Measurements from ENCODE around the gene EPB41.

The EPB41 gene

DNA sequence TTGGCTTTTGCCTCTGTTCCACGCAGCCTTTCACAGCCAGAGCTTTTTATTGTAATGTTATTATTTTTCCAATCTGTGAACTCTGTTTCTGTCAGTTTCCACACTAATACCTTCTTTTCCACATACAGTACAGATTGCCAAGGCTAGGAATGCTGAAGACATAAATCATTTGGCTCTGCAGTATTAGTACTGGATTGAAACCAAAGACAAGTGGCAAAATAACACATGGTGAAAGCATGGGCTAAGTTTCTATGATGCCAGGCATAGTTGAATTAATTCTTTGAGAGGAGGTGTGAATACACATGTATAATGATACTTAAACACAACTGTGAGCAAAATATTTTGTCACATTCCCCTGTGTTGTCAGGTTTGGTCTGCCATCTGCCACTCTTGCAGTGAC lies 135.8 kb downstream of the EPB41 start:
- Histone ChIP-seq H3K4me3 (no peak overlapping the region), H3K27ac (peak overlapping the region in 1 of 2 donors; percentile 50)
- TF ChIP-seq, protein P1, sequence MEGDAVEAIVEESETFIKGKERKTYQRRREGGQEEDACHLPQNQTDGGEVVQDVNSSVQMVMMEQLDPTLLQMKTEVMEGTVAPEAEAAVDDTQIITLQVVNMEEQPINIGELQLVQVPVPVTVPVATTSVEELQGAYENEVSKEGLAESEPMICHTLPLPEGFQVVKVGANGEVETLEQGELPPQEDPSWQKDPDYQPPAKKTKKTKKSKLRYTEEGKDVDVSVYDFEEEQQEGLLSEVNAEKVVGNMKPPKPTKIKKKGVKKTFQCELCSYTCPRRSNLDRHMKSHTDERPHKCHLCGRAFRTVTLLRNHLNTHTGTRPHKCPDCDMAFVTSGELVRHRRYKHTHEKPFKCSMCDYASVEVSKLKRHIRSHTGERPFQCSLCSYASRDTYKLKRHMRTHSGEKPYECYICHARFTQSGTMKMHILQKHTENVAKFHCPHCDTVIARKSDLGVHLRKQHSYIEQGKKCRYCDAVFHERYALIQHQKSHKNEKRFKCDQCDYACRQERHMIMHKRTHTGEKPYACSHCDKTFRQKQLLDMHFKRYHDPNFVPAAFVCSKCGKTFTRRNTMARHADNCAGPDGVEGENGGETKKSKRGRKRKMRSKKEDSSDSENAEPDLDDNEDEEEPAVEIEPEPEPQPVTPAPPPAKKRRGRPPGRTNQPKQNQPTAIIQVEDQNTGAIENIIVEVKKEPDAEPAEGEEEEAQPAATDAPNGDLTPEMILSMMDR (IDR thresholded peaks at IDR 0.05) = no peak
- DNase-seq (ENCODE audit: low spot score) = no peak

DNA sequence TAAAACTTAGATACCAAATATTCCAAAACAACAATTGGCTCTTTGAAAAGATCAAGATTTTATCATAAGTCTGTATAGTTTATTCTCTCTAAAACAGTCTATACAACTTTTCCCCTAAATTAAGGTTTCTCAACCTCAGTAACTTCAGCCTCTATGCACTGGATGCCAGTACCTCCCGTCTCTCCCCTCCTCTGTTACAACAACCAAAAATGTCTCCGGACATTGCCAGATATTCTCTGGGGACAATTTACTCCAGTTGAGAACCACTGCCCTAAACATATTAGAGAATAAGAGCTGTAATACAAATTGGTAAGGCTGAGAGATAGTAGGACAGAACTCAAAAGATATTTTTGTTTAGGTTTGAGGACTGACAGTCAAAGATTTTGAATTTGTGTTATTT lies 137.7 kb downstream of the EPB41 start:
- Histone ChIP-seq H3K4me3 (no peak overlapping the region), H3K27ac (peak overlapping the region; percentile 7 to 38)
- no peak for DNase-seq (ENCODE audit: low spot score)
- TF ChIP-seq, protein P1 (IDR thresholded peaks at IDR 0.05) = no peak

DNA sequence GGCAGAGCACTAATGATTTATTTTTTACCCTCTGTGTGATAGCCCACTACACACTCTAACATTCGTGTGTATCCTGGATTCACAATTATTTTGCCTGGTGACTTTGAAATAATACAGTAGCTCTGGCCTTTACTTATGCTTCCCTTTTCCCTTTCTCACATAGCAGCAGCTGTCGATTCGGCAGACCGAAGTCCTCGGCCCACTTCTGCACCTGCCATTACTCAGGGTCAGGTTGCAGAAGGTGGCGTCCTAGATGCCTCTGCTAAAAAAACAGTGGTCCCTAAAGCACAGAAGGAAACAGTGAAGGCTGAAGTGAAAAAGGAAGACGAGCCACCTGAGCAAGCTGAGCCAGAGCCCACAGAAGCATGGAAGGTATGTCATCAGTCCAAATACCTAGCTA lies 138.6 kb downstream of the EPB41 start:
- Histone ChIP-seq H3K27ac (peak overlapping the region; percentile 7 to 10), H3K4me3 (no peak overlapping the region)
- TF ChIP-seq, protein P1 (IDR thresholded peaks at IDR 0.05) = no peak
- DNase-seq (ENCODE audit: low spot score) = no peak

DNA sequence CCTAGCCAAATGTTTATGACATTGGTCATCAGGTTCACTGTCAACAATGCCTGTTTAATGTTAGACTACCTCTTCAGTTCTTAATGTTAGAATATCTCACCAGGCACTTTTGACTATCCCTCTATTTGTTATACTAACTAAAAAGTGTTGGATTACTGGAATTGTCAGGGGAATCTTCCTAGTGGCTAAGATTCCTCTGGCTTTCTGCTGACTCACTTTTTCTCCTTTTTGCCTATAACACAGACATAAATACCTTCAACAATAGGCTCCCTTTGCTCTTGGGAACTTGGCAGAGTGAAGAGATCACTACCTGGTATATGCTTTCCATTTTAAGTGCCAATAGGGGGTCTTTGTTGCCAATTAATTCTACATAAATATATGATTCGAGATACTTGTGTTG lies 140.8 kb downstream of the EPB41 start:
- DNase-seq (ENCODE audit: low spot score) = no peak
- TF ChIP-seq, protein P1 (IDR thresholded peaks at IDR 0.05) = no peak
- no peak overlapping the region for H3K27ac ChIP-seq
- no peak overlapping the region for H3K4me3 ChIP-seq

DNA sequence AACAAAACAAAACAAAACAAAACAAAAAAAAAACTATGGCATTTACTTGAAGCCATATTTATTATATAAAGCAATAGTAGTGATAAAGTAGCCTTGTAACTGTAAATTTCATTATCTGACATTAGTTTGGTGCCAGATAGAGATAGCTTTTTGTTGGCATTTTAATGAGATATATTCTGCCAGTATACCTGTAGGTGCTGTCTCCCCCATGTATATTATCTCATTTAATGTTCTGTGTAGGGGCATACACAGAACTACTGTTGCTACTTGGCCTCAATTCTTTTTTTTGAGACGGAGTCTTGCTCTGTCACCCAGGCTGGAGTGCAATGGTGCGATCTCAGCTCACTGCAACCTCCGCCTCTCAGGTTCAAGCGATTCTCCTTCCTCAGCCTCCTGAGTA lies 141.9 kb downstream of the EPB41 start:
- Histone ChIP-seq H3K4me3 (no peak overlapping the region), H3K27ac (no peak overlapping the region)
- TF ChIP-seq, protein P1 (IDR thresholded peaks at IDR 0.05) = no peak
- DNase-seq (ENCODE audit: low spot score) = no peak

DNA sequence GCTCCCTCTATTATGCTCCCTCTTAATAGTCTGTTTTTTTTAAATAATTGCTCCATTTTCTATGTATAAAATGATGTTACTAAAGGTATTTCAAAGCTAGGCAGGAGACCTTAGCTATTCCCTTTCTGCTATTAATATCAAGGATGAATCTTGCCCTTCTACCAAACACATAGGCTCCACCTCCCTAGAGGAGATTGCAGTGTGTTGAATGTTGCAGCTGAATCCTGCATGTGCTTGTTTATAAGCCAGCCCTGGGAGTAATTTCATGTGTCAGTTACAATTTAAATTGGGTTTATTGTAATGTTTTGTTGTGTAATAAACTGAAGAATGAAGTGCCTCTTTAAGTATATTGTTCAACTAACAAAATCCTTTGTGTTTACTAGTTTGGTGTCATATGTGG lies 143.3 kb downstream of the EPB41 start:
- no peak overlapping the region for H3K4me3 ChIP-seq

More for the DNA sequence above, 143.3 kb downstream of the EPB41 start:
- TF ChIP-seq, protein P1 (IDR thresholded peaks at IDR 0.05) = no peak
- no peak for DNase-seq (ENCODE audit: low spot score)
- no peak overlapping the region for H3K27ac ChIP-seq

Measured in coronary artery (tissue), 2 donors.